ENCODE measurements around the gene CSNK1D.
A peak's percentile ranks its signal among the peaks of the same experiment; 100 is the strongest.

CSNK1D gene

DNA sequence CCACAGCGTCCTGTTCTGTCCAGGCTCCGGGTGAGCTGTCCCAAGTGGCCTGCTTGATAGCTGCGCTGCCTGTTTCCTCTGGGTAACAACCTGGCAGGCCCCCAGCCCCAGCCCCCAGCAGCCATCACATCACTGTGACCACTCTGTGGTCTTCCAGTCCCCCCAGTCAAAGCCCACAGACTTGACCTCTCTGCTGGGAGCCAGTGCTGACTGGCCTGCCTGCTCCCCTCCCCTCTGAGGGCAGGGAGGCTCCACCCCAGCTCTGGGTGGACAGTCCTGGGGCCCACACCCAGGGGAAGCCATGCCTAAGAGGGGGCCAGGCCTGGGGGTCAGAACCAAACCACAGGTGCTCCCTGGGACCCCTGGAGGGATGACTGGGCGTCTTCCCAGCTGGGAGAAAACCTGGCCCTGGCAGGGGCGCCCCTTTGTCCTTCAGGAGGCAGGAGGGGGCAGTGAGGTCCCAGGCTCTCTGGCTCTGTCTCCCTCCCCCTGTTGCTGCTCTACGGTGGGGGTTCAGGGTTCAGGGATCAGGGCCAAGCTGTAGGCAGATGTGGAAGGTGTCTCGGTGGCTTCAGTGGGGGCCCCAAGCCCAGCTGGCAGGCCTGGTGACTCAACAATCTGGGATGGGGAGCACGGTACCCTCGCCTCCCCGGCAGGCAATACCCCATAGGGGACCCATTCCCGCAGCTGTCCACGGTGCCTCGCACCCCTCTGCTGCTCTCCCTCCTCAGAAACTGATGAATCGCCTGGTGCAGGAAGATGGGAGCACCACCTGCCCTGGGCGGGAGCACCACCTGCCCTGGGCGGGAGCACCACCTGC, 46.5 kb downstream of the CSNK1D start:
- DNase-seq: no peak

DNA sequence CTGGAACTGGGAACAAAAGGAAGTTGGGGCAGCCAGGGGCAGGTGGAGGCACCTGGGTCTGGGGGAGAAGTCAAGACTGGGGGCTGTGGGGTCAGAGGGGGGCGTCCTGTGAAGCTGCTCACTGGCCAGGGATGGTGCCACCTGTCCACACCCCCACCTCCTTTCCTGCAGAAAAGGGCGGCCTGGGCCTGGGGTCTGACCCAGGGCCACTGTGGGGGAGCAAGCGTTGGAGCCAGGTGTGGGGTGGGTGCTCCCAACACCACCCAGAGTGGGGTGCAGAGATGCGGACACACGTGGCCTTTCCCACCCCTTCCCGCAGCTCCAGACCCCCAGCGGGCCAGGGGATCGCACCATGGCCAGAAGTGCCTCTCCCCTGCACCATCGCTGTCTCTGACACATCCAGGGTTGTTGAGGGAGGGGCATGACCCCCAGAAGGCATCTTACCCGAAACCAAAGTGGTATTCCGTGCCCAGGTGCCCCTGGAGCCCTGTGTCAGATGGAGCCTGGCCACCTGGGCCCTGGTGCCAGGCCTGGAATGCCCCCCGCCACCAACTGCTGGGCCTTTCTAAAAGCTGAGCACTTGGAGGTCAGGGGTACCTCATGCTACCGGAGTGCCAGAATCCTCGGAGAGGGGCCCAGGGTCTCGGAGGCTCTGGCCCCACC, 47.2 kb downstream of the CSNK1D start:
- no peak for DNase-seq

DNA sequence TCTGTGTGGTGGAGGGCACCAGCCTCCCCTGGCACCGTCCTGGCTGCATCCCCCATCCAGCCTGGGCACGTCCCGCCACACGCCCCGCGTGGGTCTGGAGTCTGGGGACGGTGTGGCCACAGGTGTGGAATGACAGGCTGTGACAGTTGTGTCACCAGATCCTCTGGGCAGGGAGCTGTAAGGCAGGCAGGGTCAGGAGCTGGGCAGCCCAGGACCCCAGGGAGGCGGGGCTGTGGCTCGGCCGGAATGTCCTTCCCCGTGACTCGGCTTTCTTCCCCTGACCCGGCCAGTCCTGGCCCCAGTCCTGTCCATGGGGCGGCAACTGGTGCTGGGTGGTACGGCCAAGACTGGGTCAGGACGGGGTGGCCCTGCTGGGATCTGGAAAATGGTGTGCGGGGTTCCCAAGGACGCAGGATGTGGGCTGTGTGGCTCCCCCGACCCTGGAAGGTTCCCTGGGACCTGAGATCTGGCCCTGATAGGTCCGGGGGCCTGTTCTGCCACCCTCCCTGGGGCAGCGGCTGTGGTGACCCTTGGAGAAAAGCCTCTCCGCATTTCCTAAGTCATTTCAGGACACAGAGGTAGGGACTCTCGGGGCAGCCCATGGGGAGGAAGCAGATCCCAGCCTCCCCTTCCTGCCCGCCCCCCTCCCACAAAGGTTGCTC, 48.0 kb downstream of the CSNK1D start:
- no peak for DNase-seq

DNA sequence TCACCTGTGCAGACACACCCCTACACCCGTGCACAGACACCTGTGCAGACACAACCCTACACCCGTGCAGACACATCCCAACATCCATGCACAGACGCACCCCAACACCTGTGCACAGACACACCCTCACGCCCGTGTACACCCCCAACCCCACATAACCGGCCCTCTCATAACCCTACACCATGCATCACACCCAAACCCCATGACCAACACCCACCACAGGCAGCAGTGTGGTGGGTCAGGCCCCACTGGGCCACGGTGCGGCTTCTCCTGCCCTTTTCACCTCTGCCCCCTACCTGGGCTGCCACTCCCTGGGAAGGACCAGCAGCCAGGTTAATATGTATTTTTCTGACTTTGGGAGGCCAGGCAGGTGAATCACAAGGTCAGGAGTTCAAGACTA, 48.8 kb downstream of the CSNK1D start:
- no peak for DNase-seq

DNA sequence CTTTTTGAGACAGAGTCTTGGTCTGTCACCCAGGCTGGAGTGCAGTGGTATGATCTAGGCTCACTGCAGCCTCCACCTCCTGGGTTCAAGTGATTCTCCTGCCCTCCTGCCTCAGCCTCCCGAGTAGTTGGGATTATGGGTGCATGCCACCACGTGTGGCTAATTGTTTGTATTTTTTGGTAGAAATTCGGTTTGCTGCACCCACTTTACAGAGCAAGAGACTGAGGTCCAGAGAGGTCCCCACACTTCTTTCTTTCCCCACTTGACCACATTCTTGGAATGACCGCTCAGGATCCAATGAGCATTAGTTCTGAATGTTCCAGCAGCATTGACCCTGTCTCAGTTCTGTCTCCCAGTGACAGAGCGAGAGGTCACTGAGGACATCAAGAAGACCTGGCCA, 50.0 kb downstream of the CSNK1D start:
- no peak for DNase-seq

DNA sequence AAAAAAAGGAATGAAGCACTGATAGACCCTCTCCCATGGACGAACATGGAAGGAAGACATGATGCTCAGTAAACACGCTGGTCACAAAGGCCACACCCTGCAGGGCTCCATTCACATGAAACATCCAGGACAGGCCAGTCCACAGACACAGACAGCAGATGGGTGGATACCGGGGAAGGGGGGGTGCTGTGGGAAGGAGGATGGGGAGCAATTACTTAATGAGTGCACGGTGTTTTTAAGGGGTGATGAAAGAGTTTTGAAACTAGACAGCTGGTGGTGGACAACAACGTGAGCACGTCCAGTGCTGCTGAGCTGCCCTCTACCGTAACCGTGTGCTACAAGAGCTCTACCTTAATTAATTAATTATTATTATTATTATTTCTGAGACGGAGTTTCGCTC, 50.7 kb downstream of the CSNK1D start:
- no peak for DNase-seq

DNA sequence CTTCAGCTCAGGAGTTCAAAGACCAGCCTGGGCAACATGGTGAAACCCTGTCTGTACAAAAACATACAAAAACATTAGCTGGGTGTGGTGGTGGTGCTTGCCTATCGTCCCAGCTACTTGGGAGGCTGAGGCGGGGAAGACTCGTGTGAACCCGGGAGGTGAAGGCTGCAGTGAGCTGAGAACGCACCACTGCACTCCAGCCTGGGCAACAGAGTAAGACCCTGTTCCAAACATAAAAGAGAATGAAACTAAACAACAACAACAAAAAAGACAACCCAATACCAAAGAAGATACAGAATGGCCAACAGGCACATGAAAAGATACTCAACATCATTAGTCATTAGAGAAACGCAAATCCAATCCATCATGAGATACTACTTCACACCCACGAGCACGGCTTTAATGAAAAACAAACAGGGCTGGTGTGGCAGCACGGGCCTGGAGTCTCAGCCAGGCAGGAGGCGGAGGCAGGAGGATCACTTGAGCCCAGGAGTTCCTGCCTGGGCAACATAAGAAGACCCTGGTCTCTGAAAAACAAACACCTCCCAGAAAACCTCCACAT, 52.1 kb downstream of the CSNK1D start:
- DNase-seq: no peak

DNA sequence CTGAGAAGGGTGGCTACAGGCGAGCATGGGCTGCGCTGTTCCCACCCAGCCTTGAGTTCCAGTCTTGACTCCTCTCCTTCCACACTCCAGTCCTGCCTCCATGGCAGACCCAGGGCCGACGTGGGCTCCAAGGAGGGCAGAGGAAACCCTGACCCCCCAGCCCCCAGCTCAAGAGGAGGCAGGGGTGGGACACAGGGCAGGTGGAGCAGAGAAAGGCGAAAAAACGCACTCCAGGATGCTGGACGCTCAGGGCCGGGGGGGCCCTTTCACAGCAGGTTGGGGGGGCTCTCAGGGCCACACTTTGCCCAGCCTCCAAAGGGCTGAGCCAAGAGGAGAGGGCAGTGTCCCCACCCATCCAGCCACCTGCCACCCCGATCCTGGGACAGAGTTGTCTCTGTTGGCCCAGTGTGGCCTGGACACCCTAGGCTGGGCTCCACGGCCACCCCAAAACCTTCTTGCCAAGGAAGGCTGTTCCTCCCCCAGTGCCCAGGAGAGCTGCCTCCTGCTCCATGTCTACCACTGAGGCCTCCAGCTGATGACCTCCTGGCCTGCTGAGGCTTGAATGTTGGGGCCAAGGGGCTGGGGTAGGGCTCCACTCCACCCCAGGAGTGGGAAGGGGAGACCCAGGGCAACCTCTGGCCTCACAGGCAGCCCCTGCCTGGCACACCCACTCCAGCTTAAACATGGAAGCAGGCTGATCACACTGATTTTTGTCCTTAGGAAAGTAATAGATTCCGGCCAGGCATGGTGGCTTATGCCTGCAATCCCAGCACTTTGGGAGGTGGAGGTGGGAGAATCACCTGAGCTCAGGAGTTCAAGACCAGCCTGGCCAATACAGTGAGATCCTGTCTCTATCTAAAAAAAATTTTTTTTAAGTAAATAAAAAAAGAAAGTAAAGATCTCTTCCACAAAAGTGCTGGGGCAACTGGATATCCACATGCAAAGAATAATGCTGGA, 53.5 kb downstream of the CSNK1D start:
- no peak for DNase-seq

DNA sequence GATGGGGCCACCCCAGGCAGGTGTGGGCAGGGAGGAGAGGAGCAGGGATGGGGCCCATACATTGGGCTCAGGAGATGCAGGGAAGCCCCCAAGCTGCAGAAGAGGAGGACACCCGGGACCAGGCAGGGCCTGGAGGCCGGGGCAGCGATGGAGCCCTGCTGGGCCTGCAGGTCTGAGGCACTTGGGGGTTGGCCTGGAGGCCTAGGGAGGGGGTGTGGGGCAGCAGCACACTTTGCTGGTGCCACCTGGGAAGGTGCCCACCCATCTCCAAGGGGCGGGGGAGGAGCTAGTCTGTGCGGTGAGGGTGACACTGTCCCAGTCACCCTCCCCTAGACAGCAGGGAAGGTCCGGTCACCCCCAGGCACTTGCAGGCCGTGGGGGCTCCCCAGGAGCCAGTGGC, 54.4 kb downstream of the CSNK1D start:
- DNase-seq: no peak

DNA sequence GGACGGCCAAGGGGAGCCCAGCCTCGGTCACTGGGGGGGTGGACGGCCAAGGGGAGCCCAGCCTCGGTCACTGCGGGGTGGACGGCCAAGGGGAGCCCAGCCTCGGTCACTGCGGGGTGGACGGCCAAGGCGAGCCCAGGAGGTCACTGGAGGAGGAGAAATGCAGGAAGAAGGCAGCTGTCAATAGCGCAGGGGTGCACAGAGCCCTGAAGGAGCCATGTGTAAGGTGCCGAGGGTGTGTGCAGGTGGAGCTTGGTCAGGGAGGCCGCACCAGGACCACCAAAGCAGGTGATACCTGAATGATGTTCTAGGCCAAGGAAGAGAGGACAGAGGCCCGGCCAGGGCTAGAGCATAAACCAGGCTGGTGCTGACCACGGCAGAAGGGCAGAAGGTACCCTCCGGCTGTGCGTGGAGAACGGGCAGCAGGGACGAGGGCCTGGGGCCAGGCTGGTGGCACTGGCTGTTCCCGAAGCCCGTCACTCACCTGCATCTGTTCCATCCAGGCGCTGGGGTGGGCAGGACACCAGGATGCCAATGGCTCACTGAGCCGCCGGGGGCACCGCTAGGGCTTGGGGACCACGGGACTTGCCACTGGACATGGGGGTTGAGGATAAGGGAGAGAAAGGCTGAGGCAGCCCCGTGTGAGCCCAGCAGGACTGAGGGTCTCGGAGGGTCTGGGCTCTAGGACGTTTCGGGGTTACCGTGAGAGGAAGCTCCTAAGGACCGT, 55.0 kb downstream of the CSNK1D start:
- DNase-seq: no peak

DNA sequence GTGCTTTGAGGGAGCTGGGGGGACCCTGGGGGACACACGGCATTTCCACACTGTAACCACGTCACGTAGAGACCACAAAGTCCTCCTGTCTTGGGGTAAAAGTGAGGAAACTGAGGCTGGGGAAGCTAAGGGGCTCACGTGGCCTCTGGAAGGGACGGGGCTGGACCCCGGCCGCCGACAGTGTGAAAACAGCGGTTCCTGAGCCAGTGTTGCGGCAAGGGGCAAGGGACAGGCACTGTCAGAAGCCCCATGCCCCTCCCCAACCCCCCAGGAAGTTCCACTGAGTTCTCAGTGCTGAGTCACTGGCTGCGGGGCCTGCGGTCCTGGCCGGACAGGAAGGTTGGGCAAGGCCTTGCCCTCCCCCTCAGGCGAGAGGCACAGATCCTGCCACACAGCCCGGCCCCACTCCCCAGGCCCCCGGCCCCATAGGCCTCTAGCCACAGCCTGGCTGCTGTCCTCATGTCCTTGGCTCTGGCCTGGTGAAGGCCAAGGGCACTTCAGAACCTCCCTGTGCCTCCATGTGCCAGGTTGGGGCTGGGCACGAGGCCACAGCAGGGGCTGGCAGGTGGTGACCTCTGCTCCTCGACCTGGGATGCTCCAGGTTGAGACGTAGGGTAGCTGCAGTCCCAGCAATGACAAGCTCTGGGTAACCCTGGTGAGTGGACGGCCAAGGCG, 55.8 kb downstream of the CSNK1D start:
- DNase-seq: no peak

DNA sequence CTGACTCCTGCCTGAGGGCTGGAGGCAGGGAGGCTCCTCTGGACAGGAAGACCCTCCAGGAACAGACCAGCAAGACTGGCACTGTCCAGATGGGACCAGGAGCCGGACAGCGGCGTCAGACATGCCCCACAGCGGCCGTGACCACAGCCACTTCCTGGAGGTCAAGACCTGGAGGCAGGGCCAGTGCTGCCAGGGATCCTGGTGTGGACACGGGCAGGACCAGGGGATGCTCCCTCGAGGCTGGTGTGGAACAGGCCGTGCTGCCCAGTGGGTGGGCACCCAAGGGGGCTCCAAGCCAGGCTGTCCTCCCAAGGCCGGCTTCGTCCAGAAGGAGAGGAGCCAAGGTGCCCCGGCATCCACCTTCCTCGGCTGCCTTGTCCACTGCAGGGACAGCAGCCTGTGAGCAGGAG, 56.4 kb downstream of the CSNK1D start:
- no peak for DNase-seq

DNA sequence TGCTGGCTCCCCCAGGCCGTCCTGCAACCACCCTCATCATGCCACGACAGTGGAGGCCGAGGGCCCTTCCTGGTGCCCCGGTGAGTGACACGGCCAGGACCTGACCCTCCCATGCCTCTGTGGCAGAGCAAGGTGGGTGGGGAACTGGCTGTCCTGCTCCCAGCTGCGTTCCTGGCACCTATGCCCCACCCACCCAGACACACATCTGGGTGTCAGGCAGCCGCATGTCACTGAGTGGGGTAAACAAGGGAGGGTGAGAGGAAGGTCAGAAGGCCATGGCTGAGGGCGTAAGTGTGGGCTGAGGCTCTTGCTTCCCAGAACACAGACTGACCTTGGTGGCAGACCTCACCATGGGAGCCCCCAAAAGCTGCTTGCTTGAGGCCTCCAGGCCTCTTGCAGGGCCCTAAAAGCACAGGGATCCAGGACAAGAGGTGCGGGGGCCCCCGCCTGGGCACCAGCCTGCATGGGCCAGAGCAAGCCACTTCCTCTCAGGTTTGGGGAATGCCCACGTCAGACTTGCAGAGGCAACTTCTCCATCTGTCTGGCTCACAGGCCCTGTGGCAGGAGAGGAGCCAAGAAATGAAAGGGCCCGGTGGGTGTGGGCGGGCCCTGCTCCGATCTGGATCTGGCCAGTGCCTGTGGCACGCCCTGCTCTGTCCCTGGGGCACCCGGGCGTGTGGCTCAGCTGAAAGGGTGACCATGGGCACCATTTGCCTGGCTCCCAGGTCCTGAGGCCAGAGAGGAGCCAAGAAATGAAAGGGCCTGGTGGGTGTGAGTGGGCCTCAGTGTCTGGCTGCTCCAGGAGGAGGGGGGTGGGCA, 57.0 kb downstream of the CSNK1D start:
- peak in 1 of 2 donors; percentile 48 for DNase-seq

DNA sequence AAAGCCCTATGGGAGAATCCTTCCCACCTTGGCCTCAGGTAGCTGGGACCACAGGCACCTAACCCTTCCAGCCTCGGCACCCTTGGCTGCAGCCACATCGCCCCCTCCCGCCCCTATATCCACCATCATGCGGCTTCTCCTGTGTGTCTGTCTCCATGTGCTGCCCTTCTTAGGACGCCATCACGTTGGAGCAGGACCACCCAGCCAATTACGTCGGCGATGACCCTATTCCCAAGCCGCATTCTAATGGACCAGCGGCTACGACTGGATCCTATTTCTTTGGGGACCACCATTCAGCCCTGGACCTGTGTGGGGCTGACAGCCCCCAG, 57.6 kb downstream of the CSNK1D start:
- no peak for DNase-seq

DNA sequence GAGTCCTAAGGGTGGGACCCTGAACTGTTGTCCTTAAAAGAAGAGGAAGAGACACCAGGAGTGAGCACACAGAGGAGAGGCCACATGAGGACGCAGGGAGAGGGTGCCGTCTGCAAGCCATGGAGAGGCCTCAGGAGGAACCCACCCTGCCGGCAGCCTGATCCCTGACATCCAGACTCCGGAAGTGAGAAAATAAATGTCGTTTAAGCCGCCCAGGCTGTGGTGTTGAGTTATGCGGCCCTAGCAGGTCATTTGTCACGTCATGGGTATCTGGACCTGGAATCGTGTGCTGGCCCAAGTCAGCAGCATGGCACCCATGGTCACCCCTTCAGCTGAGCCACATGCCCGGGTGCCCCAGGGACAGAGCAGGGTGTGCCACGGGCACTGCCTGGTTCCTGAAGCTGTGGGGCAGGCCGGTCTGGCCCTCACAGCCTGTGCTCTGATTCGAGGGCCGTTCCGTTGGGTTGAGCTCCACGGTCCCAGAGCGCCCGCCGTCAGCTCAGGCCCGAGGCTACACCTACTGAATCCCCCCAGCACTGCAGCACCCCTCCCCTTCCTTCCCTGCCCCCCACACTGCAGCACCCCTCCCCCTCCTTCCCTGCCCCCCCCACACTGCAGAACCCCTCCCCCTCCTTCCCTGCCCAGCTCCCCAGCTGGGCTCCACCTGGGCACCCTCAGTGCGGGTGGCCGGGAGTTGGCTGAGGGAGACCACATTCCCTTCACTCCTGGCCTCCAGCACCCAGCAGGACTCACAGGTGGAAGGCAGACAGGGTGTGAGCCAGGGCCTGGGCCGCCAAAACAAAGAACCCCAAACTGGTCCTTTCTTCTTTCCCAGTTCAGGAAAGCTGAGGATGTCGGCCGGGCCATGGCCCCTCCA, 58.2 kb downstream of the CSNK1D start:
- no peak for DNase-seq

DNA sequence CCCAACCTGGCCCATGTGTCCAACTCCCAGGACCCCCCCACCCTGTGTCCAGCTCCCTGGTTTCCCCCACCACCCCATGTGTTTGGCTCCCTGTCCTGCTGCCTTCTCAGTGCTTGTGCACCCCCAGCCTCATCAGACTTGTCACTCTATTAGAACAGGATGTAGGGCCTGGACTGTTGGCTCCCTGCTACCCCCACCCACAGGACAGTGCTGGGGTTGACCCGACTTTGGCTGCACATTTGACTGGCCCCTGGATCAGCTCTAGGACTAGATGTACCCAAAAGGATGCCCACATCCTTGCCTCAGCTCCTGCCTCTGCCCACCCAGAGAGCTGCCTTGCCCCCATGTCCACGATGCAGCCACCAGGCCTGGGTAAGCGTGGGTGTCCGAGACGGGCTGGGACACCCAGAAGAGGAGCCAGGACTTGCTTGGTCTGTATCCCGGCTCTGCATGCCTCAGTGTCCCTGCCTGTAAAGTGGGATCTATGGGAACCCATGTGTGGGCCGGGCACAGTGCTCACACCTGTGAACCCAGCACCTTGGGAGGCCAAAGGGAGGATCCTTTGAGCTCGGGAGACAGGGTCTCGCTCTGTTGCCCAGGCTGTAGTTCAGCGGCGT, 59.4 kb downstream of the CSNK1D start:
- DNase-seq: no peak

DNA sequence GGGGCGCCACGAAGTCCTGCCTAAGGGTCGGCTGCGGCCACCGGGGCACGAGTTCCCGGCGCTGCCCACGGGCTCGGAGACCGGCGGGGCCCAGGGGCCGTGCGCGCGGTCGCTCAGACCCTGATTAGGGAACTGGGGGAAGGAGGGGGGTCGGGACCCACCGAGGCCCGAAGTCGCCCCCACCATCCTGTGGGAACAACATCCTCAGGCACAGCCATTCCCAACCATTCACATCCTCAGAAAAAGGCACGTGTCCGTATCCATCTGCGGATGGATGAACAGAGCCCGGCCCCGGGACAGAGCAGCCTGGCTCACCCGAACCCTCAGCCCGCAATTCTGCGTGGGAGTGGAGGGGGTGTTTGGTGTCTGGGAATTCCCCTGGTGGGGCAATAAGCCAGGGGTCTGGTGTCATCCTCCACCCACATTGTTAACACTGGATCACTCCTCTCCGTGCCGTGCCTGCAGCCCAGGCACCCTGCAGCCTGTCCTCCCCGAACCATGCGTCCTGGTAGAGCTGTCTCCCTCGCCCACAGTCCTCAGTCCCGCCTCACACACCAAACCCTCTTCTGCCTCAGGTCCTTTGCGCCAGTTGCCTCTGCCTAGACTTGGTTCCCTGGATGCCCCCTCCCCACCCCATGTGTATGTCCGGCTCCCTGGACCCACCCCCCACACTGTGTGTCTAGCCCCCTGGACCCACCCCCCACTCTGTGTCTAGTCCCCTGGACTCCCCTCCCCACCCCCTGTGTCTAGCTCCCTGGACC, 60.1 kb downstream of the CSNK1D start:
- DNase-seq: peak; percentile 87
